ENCODE measurements around the gene PSENEN. TPM values are rescaled to one million over a fixed set of nuclear protein-coding genes. Genes with fewer than 3 reads are reported as not detected.

PSENEN gene
- total RNA-seq, 1 experiment from 2014 or later: 42.9 TPM

DNA sequence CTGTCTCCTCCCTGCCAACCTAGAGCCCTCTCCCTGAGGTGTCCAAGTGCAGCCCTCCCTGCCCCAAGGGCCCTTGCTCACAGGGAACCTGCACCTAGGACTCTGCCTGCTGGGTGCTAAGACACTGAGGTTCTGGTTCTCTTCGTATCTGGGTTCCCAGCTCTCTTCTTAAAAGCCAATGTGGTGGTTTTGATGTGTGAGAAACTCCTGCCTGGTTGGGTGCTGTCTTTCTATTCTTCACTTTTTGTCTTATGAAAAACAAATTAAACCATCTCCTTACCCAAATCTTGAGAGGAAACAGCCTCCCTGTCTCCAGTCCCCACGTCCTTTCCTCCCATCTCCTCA lies 32.0 kb upstream of the PSENEN start:
- Histone ChIP-seq H3K27me3 (ENCODE audit: low read length) (no peaks in the 10 kb centered on the region), H3K36me3 (ENCODE audit: low read depth, low read length) (no peaks in the 10 kb centered on the region), H3K9me3 (ENCODE audit: low read length) (no peaks in the 10 kb centered on the region), H3F3A (ENCODE audit: low read length, unreplicated experiment) (no peaks in the 10 kb centered on the region), H2AFZ (ENCODE audit: low read length) (no peak overlapping the region), H3K79me2 (ENCODE audit: low read length) (peaks cover 15% of the 10 kb centered on the region), H4K20me1 (ENCODE audit: low read length) (no peaks in the 10 kb centered on the region), H3K9me2 (replicated peaks; ENCODE audit: low read length) (no peaks in the 10 kb centered on the region), H3K9ac (ENCODE audit: low read length) (no peak overlapping the region), H3K27ac (ENCODE audit: low read length) (no peak overlapping the region), H3K4me2 (ENCODE audit: low read length) (no peak overlapping the region), H3K4me1 (ENCODE audit: insufficient read depth, low read length) (peaks cover 14% of the 10 kb centered on the region; the same call in 1 of the 2 replicates), H3K4me3 (ENCODE audit: low read length) (no peak overlapping the region)
- intact Hi-C loops (cut with micrococcal nuclease): loop anchor here (10.0 kb wide), 1 partner anchor 221 kb away; the partner anchor contains the start of gene LRFN3
- BruUV-seq (replicated peaks): no TSS peak
- CTCF ChIA-PET: no interaction called here
- no peak for DNase-seq
- no peak for ATAC-seq
- POLR2A ChIA-PET (ENCODE audit: unreplicated experiment): no interaction called here
- no peak for TF ChIP-seq EZH2phosphoT487 (IDR thresholded peaks at IDR 0.05; ENCODE audit: borderline replicate concordance, low read length)
- TF ChIP-seq, protein P1, sequence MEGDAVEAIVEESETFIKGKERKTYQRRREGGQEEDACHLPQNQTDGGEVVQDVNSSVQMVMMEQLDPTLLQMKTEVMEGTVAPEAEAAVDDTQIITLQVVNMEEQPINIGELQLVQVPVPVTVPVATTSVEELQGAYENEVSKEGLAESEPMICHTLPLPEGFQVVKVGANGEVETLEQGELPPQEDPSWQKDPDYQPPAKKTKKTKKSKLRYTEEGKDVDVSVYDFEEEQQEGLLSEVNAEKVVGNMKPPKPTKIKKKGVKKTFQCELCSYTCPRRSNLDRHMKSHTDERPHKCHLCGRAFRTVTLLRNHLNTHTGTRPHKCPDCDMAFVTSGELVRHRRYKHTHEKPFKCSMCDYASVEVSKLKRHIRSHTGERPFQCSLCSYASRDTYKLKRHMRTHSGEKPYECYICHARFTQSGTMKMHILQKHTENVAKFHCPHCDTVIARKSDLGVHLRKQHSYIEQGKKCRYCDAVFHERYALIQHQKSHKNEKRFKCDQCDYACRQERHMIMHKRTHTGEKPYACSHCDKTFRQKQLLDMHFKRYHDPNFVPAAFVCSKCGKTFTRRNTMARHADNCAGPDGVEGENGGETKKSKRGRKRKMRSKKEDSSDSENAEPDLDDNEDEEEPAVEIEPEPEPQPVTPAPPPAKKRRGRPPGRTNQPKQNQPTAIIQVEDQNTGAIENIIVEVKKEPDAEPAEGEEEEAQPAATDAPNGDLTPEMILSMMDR (conservative IDR thresholded peaks at IDR 0.05; ENCODE audit: low read depth, low read length): no peak

DNA sequence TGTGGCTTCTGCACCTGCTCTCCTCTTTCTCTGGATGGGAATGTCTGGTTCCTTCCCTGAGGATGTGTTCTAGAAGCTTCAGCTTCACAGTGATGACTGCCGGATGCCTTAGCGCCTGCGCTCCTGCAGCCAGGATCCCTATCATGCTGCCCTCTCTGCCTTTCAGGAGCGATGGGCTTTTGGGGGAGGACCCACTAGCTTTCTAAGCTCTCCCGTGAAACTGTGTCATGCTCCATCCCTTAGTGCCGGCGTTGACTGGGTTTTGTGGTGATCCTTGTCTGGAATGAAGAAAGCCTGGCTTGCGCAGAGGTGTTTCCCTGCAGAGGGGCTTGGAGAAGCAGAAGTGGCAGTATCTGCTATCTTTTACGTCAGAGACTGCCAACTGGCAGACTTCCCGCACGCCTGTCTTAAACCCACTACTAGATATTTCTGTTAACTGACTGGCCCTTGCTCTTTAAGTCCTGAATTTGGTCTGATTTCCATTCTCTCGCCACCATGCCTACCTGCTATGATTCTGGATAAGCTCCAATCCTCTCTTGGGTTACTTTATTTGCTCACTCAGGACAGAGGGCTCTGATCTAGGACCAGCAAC lies 31.5 kb upstream of the PSENEN start:
- TF ChIP-seq EZH2 (IDR thresholded peaks at IDR 0.05; ENCODE audit: low read length, unreplicated experiment): no peak
- H3K4me3 ChIP-seq (ENCODE audit: low read length): no peak overlapping the region
- no peaks in the 10 kb centered on the region for H3K9me3 ChIP-seq (ENCODE audit: low read length)
- peaks cover 20% of the 10 kb centered on the region for H3K79me2 ChIP-seq (ENCODE audit: low read length)
- no peaks in the 10 kb centered on the region for H3F3A ChIP-seq (ENCODE audit: low read length, unreplicated experiment)
- no peaks in the 10 kb centered on the region for H3K9me2 ChIP-seq (replicated peaks; ENCODE audit: low read length)
- H3K4me1 ChIP-seq (ENCODE audit: insufficient read depth, low read length): peaks cover 14% of the 10 kb centered on the region; the same call in 1 of the 2 replicates
- no peak for DNase-seq
- no peak overlapping the region for H3K4me2 ChIP-seq (ENCODE audit: low read length)
- BruUV-seq (replicated peaks): no TSS peak
- H3K27me3 ChIP-seq (ENCODE audit: low read length): no peaks in the 10 kb centered on the region
- POLR2A ChIA-PET (ENCODE audit: unreplicated experiment): no interaction called here
- H3K27ac ChIP-seq (ENCODE audit: low read length): no peak overlapping the region
- CTCF ChIA-PET: no interaction called here
- H3K36me3 ChIP-seq (ENCODE audit: low read depth, low read length): no peaks in the 10 kb centered on the region
- no peak overlapping the region for H2AFZ ChIP-seq (ENCODE audit: low read length)
- no peak overlapping the region for H3K9ac ChIP-seq (ENCODE audit: low read length)
- no peaks in the 10 kb centered on the region for H4K20me1 ChIP-seq (ENCODE audit: low read length)
- no peak for ATAC-seq
- intact Hi-C loops (cut with micrococcal nuclease): loop anchor here (10.0 kb wide), 1 partner anchor 221 kb away; the partner anchor contains the start of gene LRFN3

DNA sequence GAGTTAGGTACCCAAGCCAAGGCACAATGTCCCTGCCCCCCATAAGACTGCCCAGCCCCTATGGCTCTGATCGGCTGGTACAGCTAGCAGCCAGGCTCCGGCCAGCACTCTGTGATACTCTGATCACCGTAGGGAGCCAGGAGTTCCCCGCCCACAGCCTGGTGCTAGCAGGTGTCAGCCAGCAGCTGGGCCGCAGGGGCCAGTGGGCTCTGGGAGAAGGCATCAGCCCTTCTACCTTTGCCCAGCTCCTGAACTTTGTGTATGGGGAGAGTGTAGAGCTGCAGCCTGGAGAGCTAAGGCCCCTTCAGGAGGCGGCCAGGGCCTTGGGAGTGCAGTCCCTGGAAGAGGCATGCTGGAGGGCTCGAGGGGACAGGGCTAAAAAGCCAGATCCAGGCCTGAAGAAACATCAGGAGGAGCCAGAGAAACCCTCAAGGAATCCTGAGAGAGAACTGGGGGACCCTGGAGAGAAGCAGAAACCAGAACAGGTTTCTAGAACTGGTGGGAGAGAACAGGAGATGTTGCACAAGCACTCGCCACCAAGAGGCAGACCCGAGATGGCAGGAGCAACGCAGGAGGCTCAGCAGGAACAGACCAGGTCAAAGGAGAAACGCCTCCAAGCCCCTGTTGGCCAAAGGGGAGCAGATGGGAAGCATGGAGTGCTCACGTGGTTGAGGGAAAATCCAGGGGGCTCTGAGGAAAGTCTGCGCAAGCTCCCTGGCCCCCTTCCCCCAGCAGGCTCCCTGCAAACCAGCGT lies 30.7 kb upstream of the PSENEN start:
- H3K4me3 ChIP-seq (ENCODE audit: low read length): no peak overlapping the region
- ChIA-PET POLR2A (ENCODE audit: unreplicated experiment) (no interaction called here), CTCF (no interaction called here)
- H3K27ac ChIP-seq (ENCODE audit: low read length): no peak overlapping the region
- peaks cover 28% of the 10 kb centered on the region for H3K79me2 ChIP-seq (ENCODE audit: low read length)
- no peak overlapping the region for H3K4me2 ChIP-seq (ENCODE audit: low read length)
- H3F3A ChIP-seq (ENCODE audit: low read length, unreplicated experiment): no peaks in the 10 kb centered on the region
- no peaks in the 10 kb centered on the region for H3K9me2 ChIP-seq (replicated peaks; ENCODE audit: low read length)
- H3K27me3 ChIP-seq (ENCODE audit: low read length): no peaks in the 10 kb centered on the region
- H3K9ac ChIP-seq (ENCODE audit: low read length): no peak overlapping the region
- peaks cover 20% of the 10 kb centered on the region; the same call in 1 of the 2 replicates for H3K4me1 ChIP-seq (ENCODE audit: insufficient read depth, low read length)
- BruUV-seq (replicated peaks): no TSS peak
- TF ChIP-seq EZH2 (IDR thresholded peaks at IDR 0.05; ENCODE audit: low read length, unreplicated experiment): no peak
- TF ChIP-seq, protein P1 (conservative IDR thresholded peaks at IDR 0.05; ENCODE audit: low read depth, low read length): no peak
- no peak for TF ChIP-seq EZH2phosphoT487 (IDR thresholded peaks at IDR 0.05; ENCODE audit: borderline replicate concordance, low read length)
- ATAC-seq (no peak), DNase-seq (no peak)
- H3K36me3 ChIP-seq (ENCODE audit: low read depth, low read length): no peaks in the 10 kb centered on the region; the same call in 1 of the 2 replicates
- intact Hi-C loops (cut with micrococcal nuclease): loop anchor here (5.0 to 10.0 kb wide), 2 partner anchors 167 to 220 kb away; partner anchors contain the start of genes LRFN3 and TMEM147
- no peak overlapping the region for H2AFZ ChIP-seq (ENCODE audit: low read length)
- H3K9me3 ChIP-seq (ENCODE audit: low read length): no peaks in the 10 kb centered on the region
- H4K20me1 ChIP-seq (ENCODE audit: low read length): 0 out of 2 replicates have a peak, but pooled peaks cover 2% of the 10 kb centered on the region
